ENCODE data around the gene CEBPE.

DNA sequence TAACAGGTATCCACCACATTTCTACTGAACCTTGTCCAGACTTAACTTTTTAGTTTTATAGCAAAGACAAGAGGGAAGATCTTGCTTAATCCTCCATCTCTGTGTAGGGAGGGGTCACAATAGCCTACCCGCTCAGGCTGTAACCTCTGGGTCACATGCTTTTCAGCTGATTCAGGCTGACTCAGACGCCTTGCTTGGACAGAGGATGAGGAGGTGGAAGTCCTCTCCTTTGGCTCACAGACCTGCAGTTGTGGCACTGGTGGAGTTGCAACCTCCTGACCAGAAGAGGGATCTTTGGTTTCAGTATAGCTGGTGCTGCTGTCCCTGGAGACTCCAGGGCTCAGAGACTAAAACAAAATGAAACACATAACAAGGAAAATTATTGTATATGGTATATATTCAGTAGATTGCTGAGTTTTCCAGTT lies 40.4 kb downstream of the CEBPE start:
- TF ChIP-seq, protein P1, sequence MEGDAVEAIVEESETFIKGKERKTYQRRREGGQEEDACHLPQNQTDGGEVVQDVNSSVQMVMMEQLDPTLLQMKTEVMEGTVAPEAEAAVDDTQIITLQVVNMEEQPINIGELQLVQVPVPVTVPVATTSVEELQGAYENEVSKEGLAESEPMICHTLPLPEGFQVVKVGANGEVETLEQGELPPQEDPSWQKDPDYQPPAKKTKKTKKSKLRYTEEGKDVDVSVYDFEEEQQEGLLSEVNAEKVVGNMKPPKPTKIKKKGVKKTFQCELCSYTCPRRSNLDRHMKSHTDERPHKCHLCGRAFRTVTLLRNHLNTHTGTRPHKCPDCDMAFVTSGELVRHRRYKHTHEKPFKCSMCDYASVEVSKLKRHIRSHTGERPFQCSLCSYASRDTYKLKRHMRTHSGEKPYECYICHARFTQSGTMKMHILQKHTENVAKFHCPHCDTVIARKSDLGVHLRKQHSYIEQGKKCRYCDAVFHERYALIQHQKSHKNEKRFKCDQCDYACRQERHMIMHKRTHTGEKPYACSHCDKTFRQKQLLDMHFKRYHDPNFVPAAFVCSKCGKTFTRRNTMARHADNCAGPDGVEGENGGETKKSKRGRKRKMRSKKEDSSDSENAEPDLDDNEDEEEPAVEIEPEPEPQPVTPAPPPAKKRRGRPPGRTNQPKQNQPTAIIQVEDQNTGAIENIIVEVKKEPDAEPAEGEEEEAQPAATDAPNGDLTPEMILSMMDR (IDR thresholded peaks at IDR 0.05), result no peak
- no peak for TF ChIP-seq EZH2 (IDR thresholded peaks at IDR 0.05; ENCODE audit: borderline replicate concordance, insufficient read depth, low read depth, low read length, poor library complexity, severe bottlenecking)

All from B cell (primary cell).